HCT116 (cell line): Measurements from ENCODE around the gene FSD1. TPM values are rescaled to one million over a fixed set of nuclear protein-coding genes. Genes with fewer than 3 reads are reported as not detected.
A peak's percentile ranks its signal among the peaks of the same experiment; 100 is the strongest.

ENCODE experiments used
- ATAC-seq: fragments of 200-7000 bp; cut with Tn5 transposase; 2 replicates; pipeline ENCODE4 v1.9.1; 2020; ENCODE audit warnings: mild to moderate bottlenecking, moderate library complexity
- BruUV-seq: library from RNA; stranded (reverse); fragments of 400-500 nt; replicated peaks from 2 replicates; lab custom pipeline; 2021; lab: Mats Ljungman, UMichigan
- CTCF ChIA-PET: fragments of 300-600 bp; sonication (Branson Sonifier 250); formaldehyde crosslinking; loops from one replicate; lab custom pipeline; 2021; ENCODE audit warnings: antibody characterized with exemption; lab: Charles Lee
- POLR2A ChIA-PET: fragments of 300-600, 350-600 bp; sonication (Branson Sonifier 250); formaldehyde crosslinking; loops from one replicate; lab custom pipeline; 2021; ENCODE audit warnings: antibody characterized with exemption; lab: Charles Lee
- RAD21 ChIA-PET, 2 experiments: fragments of 300-600 bp; sonication (Branson Sonifier 250); formaldehyde crosslinking; loops; one replicate each; lab custom pipeline; 2023; ENCODE audit warnings: low total read pairs in 2 of 2; ENCODE audit not compliant: uncharacterized antibody in 2 of 2, unreplicated experiment in 2 of 2, low non-redundant PET in 1 of 2; lab: Charles Lee
- DNase-seq: peaks from one replicate; pipeline ENCODE4 v3.0.0-alpha.2; 2010; ENCODE audit warnings: low read depth, low spot score
- H2AFZ ChIP-seq: fragments of 200-600 bp; shearing (Covaris generic), sonication (generic); 2 replicates; pipeline ENCODE4 v1.6.1; 2017; ENCODE audit warnings: low read depth, mixed run types, mixed read lengths, antibody characterized with exemption, low read length; ENCODE audit not compliant: poor library complexity, severe bottlenecking
- H3K27ac ChIP-seq: 2 replicates; pipeline ENCODE4 v1.5.1; 2012; ENCODE audit warnings: low read depth, low read length
- H3K27me3 ChIP-seq: fragments of 200-600 bp; sonication (generic); 2 replicates; pipeline ENCODE4 v1.6.1; 2016; ENCODE audit warnings: mixed run types, low read length, mixed read lengths; ENCODE audit not compliant: insufficient read depth
- H3K36me3 ChIP-seq, 2 experiments: fragments of 200-500 bp in 1 of 2; fragments of 200-600 bp in 1 of 2; sonication (Bioruptor generic) in 1 of 2; sonication (generic) in 1 of 2; 2 replicates each; pipeline versions ENCODE4 v1.5.1 to v1.6.1; 2014 to 2016; ENCODE audit warnings: low read length in 2 of 2, inconsistent platforms in 1 of 2, mixed read lengths in 1 of 2, mixed run types in 1 of 2; ENCODE audit not compliant: insufficient read depth in 2 of 2, control insufficient read depth in 1 of 2
- H3K4me1 ChIP-seq, 2 experiments: fragments of 200-600 bp in 1 of 2; sonication (generic) in 1 of 2; 2 replicates each; pipeline versions ENCODE4 v1.5.1 to v1.6.1; 2012 to 2017; ENCODE audit warnings: low read length in 2 of 2, inconsistent platforms in 1 of 2, mild to moderate bottlenecking in 1 of 2, mixed read lengths in 1 of 2, mixed run types in 1 of 2, moderate library complexity in 1 of 2; ENCODE audit not compliant: insufficient read depth in 2 of 2, control insufficient read depth in 1 of 2
- H3K4me2 ChIP-seq: fragments of 200-600 bp; sonication (generic); 2 replicates; pipeline ENCODE4 v1.6.1; 2017; ENCODE audit warnings: mixed run types, low read length, mixed read lengths
- H3K4me3 ChIP-seq, 2 experiments: fragments of 200-600 bp in 1 of 2; sonication (generic) in 1 of 2; replicated peaks in 1 of 2; 2 replicates each; pipeline ENCODE4 v1.5.1; 2011 to 2016; ENCODE audit warnings: low read length in 2 of 2, control low read depth in 1 of 2, low read depth in 1 of 2, mild to moderate bottlenecking in 1 of 2, mixed read lengths in 1 of 2, mixed run types in 1 of 2
- H3K79me2 ChIP-seq: fragments of 200-600 bp; sonication (generic); 2 replicates; pipeline ENCODE4 v1.6.1; 2017; ENCODE audit warnings: mild to moderate bottlenecking, mixed run types, low read length, moderate library complexity, mixed read lengths; ENCODE audit not compliant: insufficient read depth
- H3K9ac ChIP-seq: fragments of 200-600 bp; sonication (generic); 2 replicates; pipeline ENCODE4 v1.6.1; 2016; ENCODE audit warnings: low read length, mixed read lengths
- H3K9me2 ChIP-seq: fragments of 200-600 bp; sonication (generic), shearing (Covaris generic); 2 replicates; pipeline ENCODE4 v1.6.1; 2017; ENCODE audit warnings: mixed run types, mild to moderate bottlenecking, moderate library complexity; ENCODE audit not compliant: insufficient read depth
- H3K9me3 ChIP-seq, 2 experiments: fragments of 200-500 bp in 1 of 2; fragments of 200-600 bp in 1 of 2; sonication (Bioruptor generic) in 1 of 2; sonication (generic) in 1 of 2; 2 replicates each; pipeline ENCODE4 v1.6.1; 2014 to 2017; ENCODE audit warnings: low read length in 2 of 2, mixed read lengths in 2 of 2, inconsistent platforms in 1 of 2, low read depth in 1 of 2, mild to moderate bottlenecking in 1 of 2, mixed run types in 1 of 2, moderate library complexity in 1 of 2; ENCODE audit not compliant: control insufficient read depth in 1 of 2, insufficient read depth in 1 of 2
- H4K20me1 ChIP-seq: fragments of 200-600 bp; sonication (generic), shearing (Covaris generic); 2 replicates; pipeline ENCODE4 v1.6.1; 2017; ENCODE audit warnings: mixed run types, mild to moderate bottlenecking, moderate library complexity; ENCODE audit not compliant: insufficient read depth
- JUND ChIP-seq: IDR thresholded peaks from 2 replicates; pipeline ENCODE4 v1.6.1; 2012
- REST ChIP-seq: IDR thresholded peaks from 2 replicates; pipeline ENCODE4 v1.6.1; 2012; ENCODE audit warnings: low read depth
- YY1 ChIP-seq: IDR thresholded peaks from 2 replicates; pipeline ENCODE4 v1.6.1; 2011; ENCODE audit warnings: low read length, low read depth, moderate library complexity, mild to moderate bottlenecking; ENCODE audit not compliant: insufficient replicate concordance; ENCODE audit errors: extremely low read depth
- ZNF274 ChIP-seq: fragments of 200-500 bp; sonication (Bioruptor generic); IDR thresholded peaks from 2 replicates; pipeline ENCODE4 v1.6.1; 2014; ENCODE audit warnings: mild to moderate bottlenecking, low read depth, low read length, inconsistent platforms
- intact Hi-C: fragments of 100-400 bp; cut with micrococcal nuclease; formaldehyde crosslinking; loops from 2 replicates; pipeline ENCODE4 v1.10.0; 2022
- total RNA-seq: library from RNA; stranded (reverse); gene quantifications from one replicate; pipeline ENCODE4 v1.2.1, GENCODE V29; 2021; ENCODE audit not compliant: unreplicated experiment

Gene FSD1
- total RNA-seq, 1 experiment from 2014 or later, result 20.1 TPM

GRCh38 chr19:4267901-4268815 lies 36.2 kb upstream of the FSD1 start:
- no peaks in the 10 kb centered on the region for H4K20me1 ChIP-seq
- no peak overlapping the region for H3K4me2 ChIP-seq
- no peaks in the 10 kb centered on the region for H3K79me2 ChIP-seq
- H3K9me2 ChIP-seq, result no peaks in the 10 kb centered on the region
- no peak overlapping the region for H2AFZ ChIP-seq
- H3K9me3 ChIP-seq, result no peaks in the 10 kb centered on the region
- H3K27ac ChIP-seq, result peak overlapping the region; percentile 18; the same call in 1 of the 2 replicates
- intact Hi-C loops, result loop anchor here (1.0 to 10.0 kb wide), 3 partner anchors 84 to 257 kb away; partner anchors contain the start of gene SH3GL1
- no TSS peak for BruUV-seq
- no peaks in the 10 kb centered on the region for H3K27me3 ChIP-seq
- H3K36me3 ChIP-seq, result peaks cover 2 to 14% of the 10 kb centered on the region in 2 experiments; a peak in 3 of 4 replicates
- H3K4me1 ChIP-seq, result peaks cover 0 to 7% of the 10 kb centered on the region in 2 experiments; a peak in 1 of 4 replicates
- POLR2A ChIA-PET, result no interaction called here
- RAD21 ChIA-PET, result interaction anchor here (2.0 to 2.2 kb wide), 2 partner anchors 84 kb away, joined by 15 to 17 read pairs; no protein-coding TSS in a partner anchor
- no peak overlapping the region for H3K9ac ChIP-seq
- CTCF ChIA-PET, result interaction anchor here (0.8 to 2.9 kb wide), 10 partner anchors 8 to 267 kb away, joined by 3 to 25 read pairs (median 7); partner anchors contain the start of genes CHAF1A, PLIN5 and YJU2
- no peak for ATAC-seq
- TF ChIP-seq ZNF274 (no peak), JUND (no peak), YY1 (no peak), REST (no peak)
- no peak overlapping the region for H3K4me3 ChIP-seq
- no peak for DNase-seq
